ENCODE data around the gene LIPC.

Gene LIPC

GRCh38 chr15:58431221-58432149, at the start of gene LIPC:
Gene LIPC, plus strand, starts transcription at chr15:58431991. Its CDS starts 42 bp downstream, at chr15:58432033.
- DNase-seq: no peak

GRCh38 chr15:58383876-58384275, 47.9 kb upstream of the LIPC start:
- DNase-seq: no peak

- DNase-seq: no peak
Observed at GRCh38 chr15:58384667-58385066, 47.1 kb upstream of the LIPC start.

- DNase-seq: no peak
Observed at GRCh38 chr15:58386081-58386480, 45.7 kb upstream of the LIPC start.

- no peak for DNase-seq
Observed at GRCh38 chr15:58386641-58387040, 45.1 kb upstream of the LIPC start.

GRCh38 chr15:58387130-58387529, 44.7 kb upstream of the LIPC start:
- no peak for DNase-seq

- no peak for DNase-seq
Observed at GRCh38 chr15:58388211-58388610, 43.6 kb upstream of the LIPC start.

GRCh38 chr15:58390118-58390517, 41.7 kb upstream of the LIPC start:
- no peak for DNase-seq

GRCh38 chr15:58390655-58391054, 41.1 kb upstream of the LIPC start:
- DNase-seq: no peak

- DNase-seq: no peak
Observed at GRCh38 chr15:58391088-58391487, 40.7 kb upstream of the LIPC start.

- DNase-seq: no peak
Observed at GRCh38 chr15:58392141-58392540, 39.6 kb upstream of the LIPC start.

GRCh38 chr15:58392611-58393161, 39.1 kb upstream of the LIPC start:
- no peak for DNase-seq

GRCh38 chr15:58393241-58393662, 38.5 kb upstream of the LIPC start:
- DNase-seq: peak in 3 of 56 donors; percentile 10 to 40 (median 17)

GRCh38 chr15:58396181-58396580, 35.6 kb upstream of the LIPC start:
- DNase-seq: peak in 5 of 56 donors; percentile 7 to 28 (median 15)

- DNase-seq: no peak
Observed at GRCh38 chr15:58398071-58398470, 33.7 kb upstream of the LIPC start.

- DNase-seq: no peak
Observed at GRCh38 chr15:58398643-58399042, 33.1 kb upstream of the LIPC start.

GRCh38 chr15:58399739-58400138, 32.1 kb upstream of the LIPC start:
- no peak for DNase-seq

GRCh38 chr15:58401276-58401675, 30.5 kb upstream of the LIPC start:
- DNase-seq: no peak

GRCh38 chr15:58401991-58402649, 29.7 kb upstream of the LIPC start:
- no peak for DNase-seq

- no peak for DNase-seq
Observed at GRCh38 chr15:58403581-58403980, 28.2 kb upstream of the LIPC start.

- no peak for DNase-seq
Observed at GRCh38 chr15:58404020-58404419, 27.8 kb upstream of the LIPC start.

- DNase-seq: no peak
Observed at GRCh38 chr15:58404722-58405121, 27.1 kb upstream of the LIPC start.
